GM20000 (cell line): ENCODE data around the gene SMAP1.

Experiments
- DNase-seq: peaks from one replicate; pipeline ENCODE4 v3.0.0; 2012; ENCODE audit warnings: low spot score
- TF ChIP-seq, protein P1 (sequence below): IDR thresholded peaks from 2 replicates; pipeline ENCODE4 v1.5.1; 2012; ENCODE audit warnings: mild to moderate bottlenecking, control low read depth; ENCODE audit errors: extremely low read depth, missing control alignments

Gene SMAP1

DNA sequence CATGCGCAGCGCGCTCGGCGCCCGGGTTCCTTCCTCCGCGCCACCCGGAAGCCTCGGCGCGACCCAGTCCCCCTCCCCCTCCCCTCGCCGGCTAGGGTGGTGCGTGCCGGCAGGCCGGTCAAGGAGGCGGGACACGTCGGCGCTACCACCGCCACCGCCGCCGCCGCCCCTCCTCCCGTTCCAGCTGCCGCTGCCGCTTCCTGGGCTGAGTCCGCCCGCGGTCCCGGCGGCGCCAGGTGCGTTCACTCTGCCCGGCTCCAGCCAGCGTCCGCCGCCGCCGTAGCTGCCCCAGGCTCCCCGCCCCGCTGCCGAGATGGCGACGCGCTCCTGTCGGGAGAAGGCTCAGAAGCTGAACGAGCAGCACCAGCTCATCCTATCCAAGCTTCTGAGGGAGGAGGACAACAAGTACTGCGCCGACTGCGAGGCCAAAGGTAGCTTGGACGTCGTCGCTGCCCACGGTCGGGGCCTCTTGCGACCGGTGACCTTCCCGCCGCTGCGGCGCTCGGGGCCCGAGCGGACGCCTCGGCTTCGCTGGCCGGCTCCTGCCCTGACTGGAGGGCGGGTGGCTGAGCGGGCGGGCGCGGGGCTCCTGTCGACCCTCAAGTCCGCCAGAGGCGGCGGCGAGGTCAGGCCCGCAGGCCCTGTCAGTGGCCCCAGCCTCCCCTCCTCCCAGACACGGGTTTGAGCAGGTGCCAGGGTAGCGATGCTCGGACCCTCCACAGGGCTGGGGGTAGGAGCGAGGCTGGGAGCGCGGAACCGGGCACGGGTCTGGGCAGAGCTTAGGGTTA lies at the start of gene SMAP1:
TSS of gene SMAP1 (plus strand) at position 173 of the 788 bp plus-strand sequence. CDS start at position 314, 141 bp downstream.
- TF ChIP-seq, protein P1, sequence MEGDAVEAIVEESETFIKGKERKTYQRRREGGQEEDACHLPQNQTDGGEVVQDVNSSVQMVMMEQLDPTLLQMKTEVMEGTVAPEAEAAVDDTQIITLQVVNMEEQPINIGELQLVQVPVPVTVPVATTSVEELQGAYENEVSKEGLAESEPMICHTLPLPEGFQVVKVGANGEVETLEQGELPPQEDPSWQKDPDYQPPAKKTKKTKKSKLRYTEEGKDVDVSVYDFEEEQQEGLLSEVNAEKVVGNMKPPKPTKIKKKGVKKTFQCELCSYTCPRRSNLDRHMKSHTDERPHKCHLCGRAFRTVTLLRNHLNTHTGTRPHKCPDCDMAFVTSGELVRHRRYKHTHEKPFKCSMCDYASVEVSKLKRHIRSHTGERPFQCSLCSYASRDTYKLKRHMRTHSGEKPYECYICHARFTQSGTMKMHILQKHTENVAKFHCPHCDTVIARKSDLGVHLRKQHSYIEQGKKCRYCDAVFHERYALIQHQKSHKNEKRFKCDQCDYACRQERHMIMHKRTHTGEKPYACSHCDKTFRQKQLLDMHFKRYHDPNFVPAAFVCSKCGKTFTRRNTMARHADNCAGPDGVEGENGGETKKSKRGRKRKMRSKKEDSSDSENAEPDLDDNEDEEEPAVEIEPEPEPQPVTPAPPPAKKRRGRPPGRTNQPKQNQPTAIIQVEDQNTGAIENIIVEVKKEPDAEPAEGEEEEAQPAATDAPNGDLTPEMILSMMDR: no peak
- peak; percentile 97 for DNase-seq

DNA sequence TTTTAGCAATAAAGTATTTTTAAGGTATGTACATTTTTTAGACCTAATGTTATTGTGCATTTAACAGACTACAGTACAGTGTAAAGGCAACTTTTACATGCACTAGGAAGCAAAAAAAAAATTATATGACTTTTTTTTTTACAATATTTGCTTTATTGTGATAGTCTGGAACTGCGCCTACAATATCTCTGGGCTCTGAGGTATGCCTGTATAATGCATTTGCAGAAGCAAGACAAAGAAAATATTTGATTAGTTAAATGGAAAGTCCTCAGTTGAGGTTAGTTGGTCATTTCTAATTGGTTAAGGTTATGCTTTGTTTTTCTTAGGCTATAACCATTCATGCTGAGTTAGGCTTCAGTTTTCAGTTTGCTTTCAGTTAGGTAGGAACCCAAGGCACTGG lies 46.9 kb upstream of the SMAP1 start:
- TF ChIP-seq, protein P1: no peak

DNA sequence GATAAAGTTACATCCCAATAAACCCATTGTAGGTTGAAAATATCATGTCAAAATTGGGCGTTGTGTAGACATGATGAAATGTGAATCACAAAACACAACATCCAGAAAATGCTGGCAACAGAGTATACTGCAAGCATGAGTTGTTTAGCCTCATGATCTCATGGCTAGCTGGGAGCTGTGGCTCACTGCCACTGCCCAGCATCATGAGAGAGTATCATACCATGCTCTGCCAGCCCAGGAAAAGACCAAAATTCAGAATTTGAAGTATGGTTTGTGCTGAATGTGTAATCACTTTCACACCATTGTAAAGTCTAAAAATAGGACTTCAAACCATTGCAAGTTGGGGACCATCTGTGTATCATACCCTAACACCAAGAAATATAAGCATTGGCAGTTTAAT lies 45.2 kb upstream of the SMAP1 start:
- TF ChIP-seq, protein P1: no peak
- no peak for DNase-seq

More for the DNA sequence above, 46.9 kb upstream of the SMAP1 start:
- no peak for DNase-seq

DNA sequence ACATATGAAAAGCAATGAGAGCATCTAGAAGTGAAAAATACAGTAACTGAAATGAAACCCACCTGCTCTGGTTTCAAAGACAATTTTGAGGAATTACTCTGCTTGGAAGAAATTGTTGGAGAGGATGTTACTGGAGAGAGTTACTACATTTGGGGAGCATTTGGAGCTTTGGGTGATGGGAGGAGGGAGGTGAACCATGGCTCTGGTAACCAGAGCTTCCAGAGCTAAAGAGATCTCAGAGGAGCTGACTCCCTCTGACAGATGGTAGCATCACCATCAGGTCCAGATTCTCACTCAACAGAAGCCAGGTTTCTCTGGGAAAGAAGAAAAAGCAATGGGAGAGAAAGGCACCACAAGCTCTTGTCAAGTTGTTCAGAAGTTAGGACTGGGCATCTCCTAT lies 42.2 kb upstream of the SMAP1 start:
- TF ChIP-seq, protein P1: no peak
- DNase-seq: no peak

DNA sequence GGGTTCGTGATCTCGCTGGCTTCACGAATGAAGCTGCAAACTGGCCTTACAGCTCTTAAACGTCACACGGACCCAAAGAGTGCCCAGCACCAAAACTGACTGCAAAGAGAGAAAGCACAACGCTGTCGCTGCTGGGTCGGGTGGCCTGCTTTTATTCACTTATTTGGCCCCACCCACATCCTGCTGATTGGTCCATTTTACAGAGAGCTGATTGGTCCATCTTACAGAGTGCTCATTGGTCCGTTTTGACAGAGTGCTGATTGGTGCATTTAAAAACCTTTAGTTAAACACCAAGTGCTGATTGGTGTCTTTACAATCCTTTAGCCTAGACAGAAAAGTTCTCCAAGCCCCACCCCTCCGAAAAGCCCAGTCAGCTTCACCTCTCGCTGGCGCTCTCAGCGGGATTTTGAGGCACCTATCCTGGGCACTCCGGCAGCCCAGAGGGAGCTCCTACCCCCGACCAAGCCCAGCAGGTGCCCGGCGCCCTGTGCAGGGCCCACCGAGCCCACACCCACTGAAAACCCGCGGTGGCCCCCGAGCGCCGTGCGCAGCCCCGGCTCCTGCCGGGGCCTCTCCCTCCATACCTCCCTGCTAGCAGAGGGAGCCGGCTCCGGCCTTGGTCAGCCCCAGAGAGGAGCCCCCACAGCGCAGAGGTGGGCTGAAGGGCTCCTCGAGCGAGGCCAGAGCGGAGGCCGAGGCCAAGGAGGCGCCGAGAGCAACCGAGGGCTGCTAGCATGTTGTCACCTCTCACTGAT lies 40.0 kb upstream of the SMAP1 start:
- TF ChIP-seq, protein P1: no peak
- DNase-seq: no peak

DNA sequence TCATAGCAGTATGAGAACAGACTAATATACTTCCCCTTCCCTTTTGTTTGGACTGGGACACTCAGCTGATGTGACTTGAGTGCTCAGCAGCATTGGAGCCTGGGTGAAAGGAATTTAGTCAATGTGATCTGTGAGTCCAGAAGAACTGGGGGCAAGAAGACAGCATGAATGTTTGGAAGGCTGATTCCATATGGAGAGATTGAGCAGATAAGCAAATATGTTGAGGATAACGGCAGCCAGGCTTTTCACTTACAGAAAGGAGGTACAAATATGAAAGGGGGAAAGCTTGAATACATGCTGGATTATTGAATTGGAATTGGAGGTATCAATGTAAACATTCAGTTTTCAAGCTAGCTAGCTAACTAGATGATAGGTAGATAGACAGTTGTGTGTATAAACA lies 37.8 kb upstream of the SMAP1 start:
- TF ChIP-seq, protein P1: no peak

DNA sequence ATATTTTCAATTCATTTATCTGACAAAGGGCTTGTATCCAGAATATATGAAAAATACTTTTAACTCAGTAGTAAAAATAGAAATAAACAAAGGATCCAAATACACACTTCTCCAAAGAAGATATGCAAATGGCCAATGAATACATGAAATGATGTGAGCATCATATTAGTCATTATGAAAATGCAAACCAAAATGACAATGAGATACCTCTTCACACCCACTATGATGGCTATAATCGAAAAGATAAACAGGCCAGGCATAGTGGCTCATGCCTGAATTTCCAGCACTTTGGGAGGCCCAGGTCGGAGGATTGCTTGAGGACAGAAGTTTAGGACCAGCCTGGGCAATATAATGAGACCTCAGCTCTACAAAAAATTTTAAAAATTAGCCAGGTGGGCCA lies 33.8 kb upstream of the SMAP1 start:
- DNase-seq: no peak
- TF ChIP-seq, protein P1: no peak

More for the DNA sequence above, 37.8 kb upstream of the SMAP1 start:
- DNase-seq: no peak
